GM12878 (cell line): ENCODE measurements around the gene ELP4. TPM values are rescaled to one million over a fixed set of nuclear protein-coding genes. Genes with fewer than 3 reads are reported as not detected.

Source experiments
- ATAC-seq: fragments of 200-7000 bp; cut with Tn5 transposase; 3 replicates; pipeline ENCODE4 v1.9.1; 2020; ENCODE audit warnings: mild to moderate bottlenecking, moderate library complexity
- BruUV-seq: library from RNA; stranded (reverse); fragments of 400-500 nt; replicated peaks from 2 replicates; lab custom pipeline; 2021; lab: Mats Ljungman, UMichigan
- CTCF ChIA-PET: fragments of 300-600 bp; sonication (Branson Sonifier 250); formaldehyde crosslinking; extraction: SDS; loops from one replicate; lab custom pipeline; 2021; ENCODE audit warnings: inconsistent platforms; lab: Yijun Ruan, JAX
- POLR2A ChIA-PET: fragments of 350-600 bp; formaldehyde crosslinking; extraction: SDS; loops from one replicate; lab custom pipeline; 2021; ENCODE audit warnings: inconsistent platforms; lab: Charles Lee
- RAD21 ChIA-PET: fragments of 300-600 bp; sonication (Branson Sonifier 250); formaldehyde crosslinking; loops from one replicate; lab custom pipeline; 2023; ENCODE audit warnings: antibody characterized with exemption; ENCODE audit not compliant: unreplicated experiment; lab: Charles Lee
- SMC1A ChIA-PET: fragments of 300-600 bp; sonication (Branson Sonifier 250); formaldehyde crosslinking; loops from one replicate; lab custom pipeline; 2023; ENCODE audit not compliant: unreplicated experiment, uncharacterized antibody; lab: Charles Lee
- DNase-seq: peaks from one replicate; pipeline ENCODE4 v3.0.0-alpha.2; 2011; ENCODE audit warnings: low read depth, low spot score
- FAIRE-seq: peaks from 3 replicates; lab custom pipeline; 2011; peaks lifted over from hg19 to GRCh38; lab: Jason Lieb, UNC
- H2AFZ ChIP-seq: 2 replicates; pipeline ENCODE4 v1.6.0; 2011; ENCODE audit warnings: low read depth, low read length, control low read depth; ENCODE audit not compliant: control insufficient read depth
- H3K27ac ChIP-seq: 2 replicates; pipeline ENCODE4 v1.5.1; 2011; ENCODE audit warnings: control low read depth; ENCODE audit not compliant: control insufficient read depth, insufficient read depth
- H3K27me3 ChIP-seq, 2 experiments: replicated peaks in 1 of 2; 2 replicates each; pipeline versions ENCODE4 v1.6.0 to v1.6.1; 2011; ENCODE audit warnings: low read length in 1 of 2; ENCODE audit not compliant: control insufficient read depth in 2 of 2, insufficient read depth in 2 of 2
- H3K36me3 ChIP-seq, 2 experiments: 2 replicates each; pipeline ENCODE4 v1.5.1; 2011; ENCODE audit warnings: low read length in 1 of 2; ENCODE audit not compliant: control insufficient read depth in 2 of 2, insufficient read depth in 2 of 2
- H3K4me1 ChIP-seq: 2 replicates; pipeline ENCODE4 v1.6.1; 2011; ENCODE audit warnings: mild to moderate bottlenecking, low read length, moderate library complexity, mixed read lengths; ENCODE audit not compliant: control insufficient read depth, insufficient read depth
- H3K4me2 ChIP-seq: 2 replicates; pipeline ENCODE4 v1.6.0; 2011; ENCODE audit warnings: control low read depth; ENCODE audit not compliant: control insufficient read depth, insufficient read depth
- H3K4me3 ChIP-seq: fragments of 200-600 bp; sonication (generic); 2 replicates; pipeline ENCODE4 v1.5.1; 2016
- H3K79me2 ChIP-seq: 2 replicates; pipeline ENCODE4 v1.6.0; 2011; ENCODE audit warnings: low read length; ENCODE audit not compliant: control insufficient read depth, insufficient read depth
- H3K9ac ChIP-seq: 2 replicates; pipeline ENCODE4 v1.8.0; 2011; ENCODE audit warnings: low read length, control low read depth, mixed read lengths; ENCODE audit not compliant: control insufficient read depth, insufficient read depth
- H3K9me3 ChIP-seq: replicated peaks from 3 replicates; pipeline ENCODE4 v1.5.1; 2011; ENCODE audit warnings: mild to moderate bottlenecking, low read length; ENCODE audit not compliant: control insufficient read depth, insufficient read depth
- H4K20me1 ChIP-seq: 2 replicates; pipeline ENCODE4 v1.6.0; 2011; ENCODE audit not compliant: control insufficient read depth, insufficient read depth
- BACH1 ChIP-seq: fragments of 450-650 bp; IDR thresholded peaks from 2 replicates; pipeline ENCODE4 v1.6.1; 2017; ENCODE audit warnings: mild to moderate bottlenecking, borderline replicate concordance
- BMI1 ChIP-seq: fragments of 450-650 bp; IDR thresholded peaks from 2 replicates; pipeline ENCODE4 v1.6.1; 2016; ENCODE audit warnings: mild to moderate bottlenecking, moderate library complexity, borderline replicate concordance
- CBX5 ChIP-seq: sonication (generic); IDR thresholded peaks from 2 replicates; pipeline ENCODE4 v1.6.1; 2016; ENCODE audit warnings: low read depth, moderate library complexity, mild to moderate bottlenecking, inconsistent platforms
- CEBPB ChIP-seq, 2 experiments: fragments of 150-350 bp in 1 of 2; IDR thresholded peaks; 2 replicates each; pipeline ENCODE4 v1.6.1; 2012 to 2014; ENCODE audit warnings: low read depth in 2 of 2, low read length in 2 of 2, borderline replicate concordance in 1 of 2, inconsistent platforms in 1 of 2
- IKZF2 ChIP-seq, 2 experiments: fragments of 450-650 bp; IDR thresholded peaks; 2 replicates each; pipeline ENCODE4 v1.6.1; 2017; ENCODE audit warnings: mild to moderate bottlenecking in 2 of 2, moderate library complexity in 2 of 2
- JUND ChIP-seq: IDR thresholded peaks from 2 replicates; pipeline ENCODE4 v1.6.1; 2012; ENCODE audit warnings: low read depth, mild to moderate bottlenecking, low read length, improper control_type of control experiment, moderate library complexity
- MEF2B ChIP-seq: fragments of 450-650 bp; IDR thresholded peaks from 2 replicates; pipeline ENCODE4 v1.6.1; 2018; ENCODE audit warnings: mild to moderate bottlenecking, moderate library complexity; ENCODE audit not compliant: partially characterized antibody, poor library complexity, severe bottlenecking
- MTA3 ChIP-seq: IDR thresholded peaks from 2 replicates; pipeline ENCODE4 v1.6.1; 2012; ENCODE audit warnings: low read length, inconsistent platforms, borderline replicate concordance
- MXI1 ChIP-seq: fragments of 150-350 bp; IDR thresholded peaks from 2 replicates; pipeline ENCODE4 v1.6.1; 2011; ENCODE audit warnings: low read depth, mild to moderate bottlenecking, inconsistent platforms, low read length, improper control_type of control experiment
- NFIC ChIP-seq: IDR thresholded peaks from 2 replicates; pipeline ENCODE4 v1.6.1; 2012; ENCODE audit warnings: low read depth, mild to moderate bottlenecking, inconsistent platforms, low read length, moderate library complexity
- NFYA ChIP-seq: IDR thresholded peaks from 2 replicates; pipeline ENCODE4 v1.6.1; 2011; ENCODE audit warnings: low read depth, mild to moderate bottlenecking, low read length, improper control_type of control experiment, borderline replicate concordance
- NR2F1 ChIP-seq: fragments of 450-650 bp; conservative IDR thresholded peaks from 2 replicates; pipeline ENCODE4 v1.6.1; 2017; ENCODE audit warnings: mild to moderate bottlenecking
- SP1 ChIP-seq: IDR thresholded peaks from one replicate; pipeline ENCODE4 v1.6.1; 2011; ENCODE audit warnings: low read depth, low read length
- STAT1 ChIP-seq: fragments of 450-650 bp; conservative IDR thresholded peaks from 2 replicates; pipeline ENCODE4 v1.6.1; 2014; ENCODE audit warnings: antibody characterized with exemption, mild to moderate bottlenecking
- TCF7 ChIP-seq: IDR thresholded peaks from 2 replicates; pipeline ENCODE4 v1.6.1; 2014; ENCODE audit warnings: antibody characterized with exemption, borderline replicate concordance
- WGBS: methylation state at CpG from one replicate; pipeline ENCODE4 v1.1.6; 2016; ENCODE audit warnings: low lambda C conversion rate; ENCODE audit not compliant: insufficient replicate concordance, insufficient coverage; ENCODE audit errors: missing lambda C conversion rate; 5-methylcytosine and 5-hydroxymethylcytosine counted together
- in situ Hi-C: fragments of 300-500 bp; cut with MboI; formaldehyde crosslinking; loops from 9 replicates; pipeline ENCODE4 v1.14.3; 2018; ENCODE audit warnings: mixed read lengths
- intact Hi-C: fragments of 100-400 bp; cut with micrococcal nuclease; formaldehyde crosslinking; loops from one replicate; pipeline ENCODE4 v1.14.2; 2022; ENCODE audit not compliant: unreplicated experiment
- polyA plus RNA-seq, 11 experiments: library from polyadenylated mRNA; depleted of rRNA in 4 of 11; unstranded in 6 of 11; stranded (reverse) in 5 of 11; fragments of >200 nt; fragmentation: Nextera tagmentation in 4 of 11; fragmentation: Illumina TruSeq in 1 of 11; extraction: Ambion mirVana in 4 of 11; extraction: Trizol in 1 of 11; gene quantifications; 1 replicate in 1 of 11; 2 replicates in 10 of 11; pipeline versions ENCODE4 v1.2.1 to v1.2.3, GENCODE V29; 2011 to 2016; ENCODE audit warnings: inconsistent platforms in 2 of 11, missing spikeins in 2 of 11, low read depth in 1 of 11
- total RNA-seq, 4 experiments: library from RNA; depleted of rRNA in 3 of 4; stranded (reverse); fragments of >200 nt in 3 of 4; fragmentation: Illumina TruSeq in 1 of 4; extraction: Trizol in 1 of 4; gene quantifications; 2 replicates each; pipeline versions ENCODE4 v1.2.1 to v1.2.3, GENCODE V29; 2013 to 2021
- TF ChIP-seq, protein P1 (sequence below): fragments of 450-650 bp; IDR thresholded peaks from 2 replicates; pipeline ENCODE4 v1.6.1; 2017; ENCODE audit warnings: low read depth, mild to moderate bottlenecking, moderate library complexity
- TF ChIP-seq, protein P2 (sequence below): fragments of 450-650 bp; IDR thresholded peaks from 2 replicates; pipeline ENCODE4 v1.6.1; 2017; ENCODE audit warnings: borderline replicate concordance
- TF ChIP-seq, protein P3 (sequence below): fragments of 450-650 bp; formaldehyde crosslinking; IDR thresholded peaks from 2 replicates; pipeline ENCODE4 v1.4.0; 2020; ENCODE audit warnings: mild to moderate bottlenecking, moderate library complexity

The ELP4 gene
- total and polyA plus RNA-seq, 10 of the 15 experiments (the other 5 are each of a cell fraction or from before 2014, with no cell fraction given): 17.7 to 36.1 (median 27.0) TPM

DNA sequence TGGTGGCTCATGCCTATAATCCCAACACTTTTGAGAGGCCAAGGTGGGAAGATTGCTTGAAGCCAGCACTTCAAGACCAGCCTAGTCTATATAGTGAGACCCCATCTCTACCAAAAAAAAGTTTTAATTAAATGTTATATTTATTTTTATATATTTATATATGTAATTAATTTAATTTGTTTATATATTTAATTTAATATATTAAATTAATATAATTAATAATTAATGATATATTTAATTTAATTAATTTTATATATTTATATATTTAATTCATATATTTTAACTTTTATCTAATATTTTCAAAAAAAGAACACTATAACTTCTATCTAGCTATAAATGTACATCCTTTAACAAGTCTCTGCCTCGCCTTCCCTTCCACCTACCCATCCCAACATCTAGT, 196.8 kb downstream of the ELP4 start:
- Histone ChIP-seq H3K9me3 (no peaks in the 10 kb centered on the region), H3K36me3 (no peaks in the 10 kb centered on the region), H3K4me2 (no peak overlapping the region), H3K9ac (no peak overlapping the region), H3K27me3 (no peaks in the 10 kb centered on the region), H3K79me2 (no peaks in the 10 kb centered on the region), H2AFZ (no peak overlapping the region), H3K4me3 (no peak overlapping the region), H4K20me1 (no peaks in the 10 kb centered on the region), H3K27ac (no peak overlapping the region), H3K4me1 (no peaks in the 10 kb centered on the region)
- RAD21 ChIA-PET: no interaction called here
- FAIRE-seq (no peak), DNase-seq (no peak), ATAC-seq (no peak)
- BruUV-seq: no TSS peak
- in situ Hi-C loops: no loop called here
- 100% methylated on average over 1 of the region's 1 CpG for WGBS
- TF ChIP-seq TCF7: no peak
- TF ChIP-seq JUND: no peak
- TF ChIP-seq SP1: no peak
- TF ChIP-seq, protein P1, sequence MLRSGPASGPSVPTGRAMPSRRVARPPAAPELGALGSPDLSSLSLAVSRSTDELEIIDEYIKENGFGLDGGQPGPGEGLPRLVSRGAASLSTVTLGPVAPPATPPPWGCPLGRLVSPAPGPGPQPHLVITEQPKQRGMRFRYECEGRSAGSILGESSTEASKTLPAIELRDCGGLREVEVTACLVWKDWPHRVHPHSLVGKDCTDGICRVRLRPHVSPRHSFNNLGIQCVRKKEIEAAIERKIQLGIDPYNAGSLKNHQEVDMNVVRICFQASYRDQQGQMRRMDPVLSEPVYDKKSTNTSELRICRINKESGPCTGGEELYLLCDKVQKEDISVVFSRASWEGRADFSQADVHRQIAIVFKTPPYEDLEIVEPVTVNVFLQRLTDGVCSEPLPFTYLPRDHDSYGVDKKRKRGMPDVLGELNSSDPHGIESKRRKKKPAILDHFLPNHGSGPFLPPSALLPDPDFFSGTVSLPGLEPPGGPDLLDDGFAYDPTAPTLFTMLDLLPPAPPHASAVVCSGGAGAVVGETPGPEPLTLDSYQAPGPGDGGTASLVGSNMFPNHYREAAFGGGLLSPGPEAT: no peak
- TF ChIP-seq, protein P2, sequence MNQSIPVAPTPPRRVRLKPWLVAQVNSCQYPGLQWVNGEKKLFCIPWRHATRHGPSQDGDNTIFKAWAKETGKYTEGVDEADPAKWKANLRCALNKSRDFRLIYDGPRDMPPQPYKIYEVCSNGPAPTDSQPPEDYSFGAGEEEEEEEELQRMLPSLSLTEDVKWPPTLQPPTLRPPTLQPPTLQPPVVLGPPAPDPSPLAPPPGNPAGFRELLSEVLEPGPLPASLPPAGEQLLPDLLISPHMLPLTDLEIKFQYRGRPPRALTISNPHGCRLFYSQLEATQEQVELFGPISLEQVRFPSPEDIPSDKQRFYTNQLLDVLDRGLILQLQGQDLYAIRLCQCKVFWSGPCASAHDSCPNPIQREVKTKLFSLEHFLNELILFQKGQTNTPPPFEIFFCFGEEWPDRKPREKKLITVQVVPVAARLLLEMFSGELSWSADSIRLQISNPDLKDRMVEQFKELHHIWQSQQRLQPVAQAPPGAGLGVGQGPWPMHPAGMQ: no peak
- TF ChIP-seq IKZF2 (IDR thresholded peaks at IDR 0.05): no peak
- TF ChIP-seq NR2F1: no peak
- no peak for TF ChIP-seq MEF2B
- no peak for TF ChIP-seq NFIC
- no peak for TF ChIP-seq MTA3
- TF ChIP-seq CEBPB (IDR thresholded peaks at IDR 0.05; ENCODE audit: borderline replicate concordance in 1 of 2, low read depth in 2 of 2, low read length in 2 of 2): no peak
- no peak for TF ChIP-seq MXI1
- no peak for TF ChIP-seq NFYA
- no peak for TF ChIP-seq STAT1
- TF ChIP-seq CBX5: no peak
- TF ChIP-seq, protein P3, sequence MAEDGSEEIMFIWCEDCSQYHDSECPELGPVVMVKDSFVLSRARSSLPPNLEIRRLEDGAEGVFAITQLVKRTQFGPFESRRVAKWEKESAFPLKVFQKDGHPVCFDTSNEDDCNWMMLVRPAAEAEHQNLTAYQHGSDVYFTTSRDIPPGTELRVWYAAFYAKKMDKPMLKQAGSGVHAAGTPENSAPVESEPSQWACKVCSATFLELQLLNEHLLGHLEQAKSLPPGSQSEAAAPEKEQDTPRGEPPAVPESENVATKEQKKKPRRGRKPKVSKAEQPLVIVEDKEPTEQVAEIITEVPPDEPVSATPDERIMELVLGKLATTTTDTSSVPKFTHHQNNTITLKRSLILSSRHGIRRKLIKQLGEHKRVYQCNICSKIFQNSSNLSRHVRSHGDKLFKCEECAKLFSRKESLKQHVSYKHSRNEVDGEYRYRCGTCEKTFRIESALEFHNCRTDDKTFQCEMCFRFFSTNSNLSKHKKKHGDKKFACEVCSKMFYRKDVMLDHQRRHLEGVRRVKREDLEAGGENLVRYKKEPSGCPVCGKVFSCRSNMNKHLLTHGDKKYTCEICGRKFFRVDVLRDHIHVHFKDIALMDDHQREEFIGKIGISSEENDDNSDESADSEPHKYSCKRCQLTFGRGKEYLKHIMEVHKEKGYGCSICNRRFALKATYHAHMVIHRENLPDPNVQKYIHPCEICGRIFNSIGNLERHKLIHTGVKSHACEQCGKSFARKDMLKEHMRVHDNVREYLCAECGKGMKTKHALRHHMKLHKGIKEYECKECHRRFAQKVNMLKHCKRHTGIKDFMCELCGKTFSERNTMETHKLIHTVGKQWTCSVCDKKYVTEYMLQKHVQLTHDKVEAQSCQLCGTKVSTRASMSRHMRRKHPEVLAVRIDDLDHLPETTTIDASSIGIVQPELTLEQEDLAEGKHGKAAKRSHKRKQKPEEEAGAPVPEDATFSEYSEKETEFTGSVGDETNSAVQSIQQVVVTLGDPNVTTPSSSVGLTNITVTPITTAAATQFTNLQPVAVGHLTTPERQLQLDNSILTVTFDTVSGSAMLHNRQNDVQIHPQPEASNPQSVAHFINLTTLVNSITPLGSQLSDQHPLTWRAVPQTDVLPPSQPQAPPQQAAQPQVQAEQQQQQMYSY (CRISPR knock-in tag): no peak
- no peak for TF ChIP-seq BACH1
- TF ChIP-seq BMI1: no peak
- CTCF ChIA-PET: no interaction called here
- intact Hi-C loops: no loop called here
- SMC1A ChIA-PET: no interaction called here
- POLR2A ChIA-PET: no interaction called here
